GM18517 (cell line): Measurements from ENCODE around the gene PRELID2.
A peak's percentile ranks its signal among the peaks of the same experiment; 100 is the strongest.
"Not testable (repeated sequence)": the region's sequence is repeated elsewhere in the genome, so short reads cannot be mapped to it uniquely, and the experiment has no call there.

Source experiments
- ATAC-seq: cut with Tn5 transposase; IDR thresholded peaks from one replicate; pipeline ENCODE4 v1.9.1; 2021; ENCODE audit warnings: mild to moderate bottlenecking, moderate library complexity; ENCODE audit not compliant: unreplicated experiment

The PRELID2 gene

GRCh38 chr5:145834917-145835847, at the start of gene PRELID2:
Gene PRELID2, minus strand, starts transcription at chr5:145835342. Its CDS starts 91 bp downstream, at chr5:145835251.
- peak; percentile 85 for ATAC-seq

GRCh38 chr5:145874765-145875164, 39.6 kb upstream of the PRELID2 start:
- no peak for ATAC-seq

- no peak for ATAC-seq
Measured at GRCh38 chr5:145872914-145873313, 37.8 kb upstream of the PRELID2 start, which contains the start of gene GRXCR2. Gene GRXCR2, minus strand, starts transcription at chr5:145873014. Its CDS starts 46 bp downstream, at chr5:145872968.

GRCh38 chr5:145872486-145872885, 37.3 kb upstream of the PRELID2 start:
- ATAC-seq = no peak

GRCh38 chr5:145869753-145870152, 34.6 kb upstream of the PRELID2 start:
- no peak for ATAC-seq

- no peak for ATAC-seq
Measured at GRCh38 chr5:145867806-145868205, 32.7 kb upstream of the PRELID2 start.

- ATAC-seq = not testable (repeated sequence)
Measured at GRCh38 chr5:145864432-145864831, 29.3 kb upstream of the PRELID2 start.

GRCh38 chr5:145863003-145863402, 27.9 kb upstream of the PRELID2 start:
- no peak for ATAC-seq

- no peak for ATAC-seq
Measured at GRCh38 chr5:145859897-145860296, 24.8 kb upstream of the PRELID2 start.

- ATAC-seq = no peak
Measured at GRCh38 chr5:145859453-145859852, 24.3 kb upstream of the PRELID2 start.

GRCh38 chr5:145858959-145859358, 23.8 kb upstream of the PRELID2 start:
- ATAC-seq = no peak

GRCh38 chr5:145856285-145856818, 21.2 kb upstream of the PRELID2 start:
- ATAC-seq = no peak

- ATAC-seq = no peak
Measured at GRCh38 chr5:145855763-145856267, 20.7 kb upstream of the PRELID2 start.

GRCh38 chr5:145854651-145855258, 19.6 kb upstream of the PRELID2 start:
- no peak for ATAC-seq

- ATAC-seq = no peak
Measured at GRCh38 chr5:145853781-145854376, 18.7 kb upstream of the PRELID2 start.

- ATAC-seq = no peak
Measured at GRCh38 chr5:145852990-145853389, 17.8 kb upstream of the PRELID2 start.

GRCh38 chr5:145848854-145849253, 13.7 kb upstream of the PRELID2 start:
- ATAC-seq = no peak

- ATAC-seq = no peak
Measured at GRCh38 chr5:145847499-145848497, 12.7 kb upstream of the PRELID2 start.

GRCh38 chr5:145846081-145846480, 10.9 kb upstream of the PRELID2 start:
- no peak for ATAC-seq

GRCh38 chr5:145841299-145841698, 6.2 kb upstream of the PRELID2 start:
- no peak for ATAC-seq
